OCI-LY3 (cell line): ENCODE measurements around the gene TRDMT1.

Experiments
- H2AFZ ChIP-seq: fragments of 200-600, 300-600 bp; shearing (Covaris generic); 2 replicates; pipeline ENCODE4 v1.6.0; 2014; ENCODE audit warnings: antibody characterized with exemption, low read depth, low read length
- H3K27ac ChIP-seq: fragments of 200-600, 300-600 bp; sonication (generic); 2 replicates; pipeline ENCODE4 v1.5.1; 2014; ENCODE audit warnings: mild to moderate bottlenecking, low read length, moderate library complexity, mixed read lengths
- H3K27me3 ChIP-seq: fragments of 200-600, 300-600 bp; sonication (generic); 2 replicates; pipeline ENCODE4 v1.6.1; 2014; ENCODE audit warnings: low read depth, low read length, mixed read lengths
- H3K36me3 ChIP-seq: fragments of 200-600, 300-600 bp; sonication (generic); replicated peaks from 2 replicates; pipeline ENCODE3; 2014; ENCODE audit warnings: low read depth, low read length, mixed read lengths
- H3K4me1 ChIP-seq: fragments of 300-600, 200-600 bp; sonication (generic); 2 replicates; pipeline ENCODE4 v1.6.1; 2014; ENCODE audit warnings: low read length, mixed read lengths
- H3K4me2 ChIP-seq: fragments of 200-600, 300-600 bp; sonication (generic); 2 replicates; pipeline ENCODE4 v1.6.1; 2014; ENCODE audit warnings: low read length, mixed read lengths
- H3K4me3 ChIP-seq: fragments of 300-600, 200-600 bp; sonication (generic); 2 replicates; pipeline ENCODE4 v1.5.1; 2014; ENCODE audit warnings: antibody characterized with exemption, mild to moderate bottlenecking, low read length, moderate library complexity
- H3K79me2 ChIP-seq: fragments of 300-600, 200-600 bp; shearing (Covaris generic); 2 replicates; pipeline ENCODE4 v1.6.1; 2014; ENCODE audit warnings: mild to moderate bottlenecking, low read length, mixed read lengths
- H3K9ac ChIP-seq: fragments of 300-600, 200-600 bp; shearing (Covaris generic); 2 replicates; pipeline ENCODE4 v1.6.0; 2014; ENCODE audit warnings: mild to moderate bottlenecking, low read length, moderate library complexity
- H3K9me3 ChIP-seq: fragments of 200-600, 300-600 bp; shearing (Covaris generic); 2 replicates; pipeline ENCODE4 v1.6.1; 2014; ENCODE audit warnings: low read length, mixed read lengths; ENCODE audit not compliant: insufficient read depth
- H4K20me1 ChIP-seq: fragments of 200-600, 300-600 bp; sonication (generic); 2 replicates; pipeline ENCODE4 v1.6.1; 2016; ENCODE audit warnings: low read length, mixed read lengths; ENCODE audit not compliant: insufficient read depth
- CTCF ChIP-seq: fragments of 200-600, 300-600 bp; sonication (generic); IDR thresholded peaks from 2 replicates; pipeline ENCODE4 v1.5.1; 2014; ENCODE audit warnings: antibody characterized with exemption, low read length, low read depth
- EZH2phosphoT487 ChIP-seq: fragments of 200-600 bp; shearing (Covaris generic); IDR thresholded peaks from 2 replicates; pipeline ENCODE4 v1.6.1; 2018; ENCODE audit warnings: antibody characterized with exemption, mixed run types, low read depth

The TRDMT1 gene

GRCh38 chr10:17181110-17181509, 20.4 kb downstream of the TRDMT1 start:
- Histone ChIP-seq H3K36me3 (no peaks in the 10 kb centered on the region), H3K4me2 (no peak overlapping the region), H4K20me1 (no peaks in the 10 kb centered on the region), H3K4me1 (no peaks in the 10 kb centered on the region), H2AFZ (no peak overlapping the region), H3K9me3 (no peaks in the 10 kb centered on the region), H3K4me3 (no peak overlapping the region), H3K9ac (no peak overlapping the region), H3K27ac (no peak overlapping the region), H3K79me2 (no peaks in the 10 kb centered on the region), H3K27me3 (no peaks in the 10 kb centered on the region)
- TF ChIP-seq CTCF = no peak
- TF ChIP-seq EZH2phosphoT487 = no peak

GRCh38 chr10:17179002-17179401, 22.5 kb downstream of the TRDMT1 start:
- Histone ChIP-seq H3K9ac (no peak overlapping the region), H3K79me2 (no peaks in the 10 kb centered on the region), H3K27ac (no peak overlapping the region), H3K4me2 (no peak overlapping the region), H3K27me3 (no peaks in the 10 kb centered on the region), H4K20me1 (no peaks in the 10 kb centered on the region), H3K4me1 (no peaks in the 10 kb centered on the region), H2AFZ (no peak overlapping the region), H3K9me3 (no peaks in the 10 kb centered on the region), H3K4me3 (no peak overlapping the region), H3K36me3 (no peaks in the 10 kb centered on the region)
- TF ChIP-seq CTCF = no peak
- no peak for TF ChIP-seq EZH2phosphoT487

- Histone ChIP-seq H3K79me2 (no peaks in the 10 kb centered on the region), H2AFZ (no peak overlapping the region), H4K20me1 (no peaks in the 10 kb centered on the region), H3K9me3 (no peaks in the 10 kb centered on the region), H3K4me2 (no peak overlapping the region), H3K27ac (no peak overlapping the region), H3K27me3 (no peaks in the 10 kb centered on the region), H3K4me1 (no peaks in the 10 kb centered on the region), H3K4me3 (no peak overlapping the region), H3K36me3 (no peaks in the 10 kb centered on the region), H3K9ac (no peak overlapping the region)
- TF ChIP-seq CTCF = no peak
- no peak for TF ChIP-seq EZH2phosphoT487
Measured at GRCh38 chr10:17178006-17178405, 23.5 kb downstream of the TRDMT1 start.

- Histone ChIP-seq H3K4me3 (no peak overlapping the region), H3K9me3 (no peaks in the 10 kb centered on the region), H3K79me2 (no peaks in the 10 kb centered on the region), H4K20me1 (no peaks in the 10 kb centered on the region), H3K4me2 (no peak overlapping the region), H3K9ac (no peak overlapping the region), H3K36me3 (no peaks in the 10 kb centered on the region), H3K27ac (no peak overlapping the region), H3K4me1 (no peaks in the 10 kb centered on the region), H3K27me3 (no peaks in the 10 kb centered on the region), H2AFZ (no peak overlapping the region)
- no peak for TF ChIP-seq EZH2phosphoT487
- TF ChIP-seq CTCF = no peak
Measured at GRCh38 chr10:17177014-17177413, 24.5 kb downstream of the TRDMT1 start.
